Measurements from ENCODE around the gene COMMD7.

Gene COMMD7

GRCh38 chr20:32674362-32674789, 68.9 kb downstream of the COMMD7 start:
- DNase-seq = peak; percentile 74

DNA sequence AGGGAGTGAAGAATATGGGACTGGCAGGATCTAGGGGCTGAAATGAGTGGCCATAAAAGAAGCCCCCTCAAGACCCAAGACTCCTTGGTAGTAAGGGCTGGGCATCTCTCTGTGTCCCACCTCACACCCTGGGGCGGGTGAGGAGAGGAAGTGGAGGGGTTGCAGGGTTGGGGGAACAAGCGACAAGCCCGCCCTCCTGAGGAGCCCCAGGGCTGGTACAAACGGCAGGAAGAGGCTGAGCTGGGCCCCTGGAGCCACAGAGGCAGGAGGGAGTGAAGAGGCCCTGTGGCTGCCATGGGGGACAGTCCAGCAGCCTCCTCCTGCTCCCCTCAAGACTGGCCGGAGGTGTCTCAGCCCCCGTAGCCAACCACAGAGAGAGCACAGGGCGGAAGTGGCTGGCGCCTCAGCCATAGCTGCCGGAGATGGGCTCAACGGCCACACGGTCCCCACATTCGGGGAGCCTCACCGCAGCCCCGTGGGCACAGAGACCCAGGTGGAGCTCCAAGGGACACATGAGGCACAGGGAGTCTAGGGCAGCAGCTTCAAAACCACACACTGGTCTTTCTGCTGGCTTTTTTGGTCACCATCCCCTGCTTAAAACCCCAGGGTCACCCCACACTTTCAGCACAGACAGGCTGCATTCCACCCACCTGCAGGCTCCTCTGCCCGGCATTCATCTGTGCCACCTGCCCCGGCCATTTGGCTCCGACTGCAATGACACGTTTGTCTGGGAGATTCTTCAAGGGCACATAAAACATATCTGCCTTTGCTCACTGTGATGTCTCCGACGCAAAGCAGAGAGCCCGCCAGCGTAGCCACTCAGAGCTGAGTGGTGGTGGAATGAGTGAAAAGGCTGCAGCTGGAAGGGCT, 70.0 kb downstream of the COMMD7 start:
- peak; percentile 19 for DNase-seq

DNA sequence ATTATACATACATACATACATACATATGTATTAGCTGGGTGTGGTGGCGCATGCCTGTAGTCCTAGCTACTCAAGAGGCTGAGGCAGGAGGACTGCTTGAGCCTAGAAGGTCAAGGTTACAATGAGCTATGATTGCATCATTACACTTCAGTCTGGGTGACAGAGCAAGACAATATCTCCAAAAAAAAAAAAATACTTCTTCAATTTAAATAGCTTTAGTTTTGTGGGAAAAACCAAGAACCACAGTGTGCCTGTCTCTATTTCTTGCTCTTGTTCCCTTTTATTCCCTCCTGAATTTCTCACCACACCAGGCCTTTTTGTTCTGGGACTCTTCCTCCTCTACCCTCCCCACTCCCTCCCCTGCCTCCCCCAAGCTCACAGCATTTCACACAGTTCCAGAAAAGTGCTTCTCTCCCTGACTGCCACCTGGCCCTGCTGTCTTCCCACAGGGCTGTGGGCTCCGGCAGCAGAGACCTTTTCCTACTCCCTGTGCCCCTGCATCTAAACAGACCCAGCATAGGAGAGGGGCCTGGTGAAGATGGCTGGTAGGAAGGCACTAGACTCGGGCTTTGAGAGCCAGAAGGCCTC, 70.8 kb downstream of the COMMD7 start:
- DNase-seq = no peak

DNA sequence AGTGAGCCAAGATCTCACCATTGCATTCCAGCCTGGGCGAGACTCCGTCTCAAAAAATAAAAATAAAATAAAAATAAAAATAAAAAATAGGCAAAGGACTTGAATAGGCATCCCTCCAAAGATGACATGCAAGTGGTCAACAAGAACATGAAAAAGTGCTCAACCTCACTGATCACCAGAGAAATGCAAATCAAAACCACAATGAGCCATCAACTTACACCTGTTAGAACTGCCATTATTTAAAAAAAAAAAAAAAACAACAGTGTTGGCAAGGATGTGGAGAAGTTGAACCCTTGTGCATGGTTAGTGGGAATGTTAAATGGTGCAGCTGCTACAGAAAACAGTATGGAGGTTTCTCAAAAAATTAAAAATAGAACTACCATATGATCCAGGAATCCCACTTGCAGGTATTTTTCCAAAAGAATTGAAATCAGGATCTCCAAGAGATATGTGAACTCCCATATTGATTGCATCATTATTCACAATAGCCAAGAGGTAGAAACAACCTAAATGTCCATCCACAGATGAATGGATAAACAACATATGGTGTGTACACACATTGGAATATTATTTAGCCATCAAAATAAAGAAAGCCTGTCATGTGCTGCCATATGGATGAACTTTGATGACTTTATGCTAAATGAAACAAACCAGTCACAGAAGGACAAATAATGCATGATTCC, 72.4 kb downstream of the COMMD7 start:
- no peak for DNase-seq

DNA sequence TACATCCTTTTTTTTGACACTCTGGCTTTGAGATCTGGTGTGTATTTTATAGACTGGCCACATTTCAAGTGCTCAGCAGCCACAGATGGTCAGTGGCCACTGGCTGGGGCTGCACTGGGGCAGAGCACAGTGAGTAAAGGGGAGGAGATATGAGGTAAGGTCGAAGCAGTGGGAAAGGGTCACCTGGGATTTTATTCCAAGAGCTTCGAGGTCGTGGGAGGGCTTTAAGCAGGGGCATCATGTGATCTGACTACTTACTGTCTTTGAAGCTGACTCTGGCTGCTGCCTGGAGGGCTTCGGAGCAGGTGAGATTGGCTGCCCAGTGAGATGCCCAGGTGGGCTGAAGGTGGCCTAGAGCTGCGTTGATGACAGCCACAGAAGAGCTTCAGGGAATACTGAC, 76.2 kb downstream of the COMMD7 start:
- no peak for DNase-seq

DNA sequence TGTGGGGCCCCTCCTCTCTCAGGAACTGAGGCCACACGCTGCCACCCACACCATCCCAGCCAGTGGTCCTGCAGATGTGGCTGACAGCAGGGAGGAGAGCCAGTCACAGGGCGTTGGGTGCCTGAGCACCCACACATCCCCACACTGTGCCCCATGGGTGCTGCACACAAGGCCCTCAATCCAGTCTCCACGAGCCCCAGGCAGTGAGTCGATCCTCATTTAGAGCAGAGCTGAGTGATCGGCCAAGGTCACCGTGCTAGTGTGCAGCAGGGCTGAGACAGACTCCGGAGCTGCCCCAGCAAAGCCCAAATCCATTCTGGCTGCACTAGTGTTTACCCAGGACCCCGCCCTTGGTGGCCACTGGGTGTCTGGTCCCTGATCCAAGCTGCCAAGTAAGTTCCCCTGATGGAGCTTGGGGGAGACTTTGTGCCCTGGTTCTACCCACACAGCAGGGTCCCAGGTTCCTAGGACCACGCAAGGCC, 78.5 kb downstream of the COMMD7 start:
- DNase-seq = no peak

- no peak for DNase-seq
These were observed 79.1 kb downstream of the COMMD7 start for GRCh38 chr20:32664012-32664677.

DNA sequence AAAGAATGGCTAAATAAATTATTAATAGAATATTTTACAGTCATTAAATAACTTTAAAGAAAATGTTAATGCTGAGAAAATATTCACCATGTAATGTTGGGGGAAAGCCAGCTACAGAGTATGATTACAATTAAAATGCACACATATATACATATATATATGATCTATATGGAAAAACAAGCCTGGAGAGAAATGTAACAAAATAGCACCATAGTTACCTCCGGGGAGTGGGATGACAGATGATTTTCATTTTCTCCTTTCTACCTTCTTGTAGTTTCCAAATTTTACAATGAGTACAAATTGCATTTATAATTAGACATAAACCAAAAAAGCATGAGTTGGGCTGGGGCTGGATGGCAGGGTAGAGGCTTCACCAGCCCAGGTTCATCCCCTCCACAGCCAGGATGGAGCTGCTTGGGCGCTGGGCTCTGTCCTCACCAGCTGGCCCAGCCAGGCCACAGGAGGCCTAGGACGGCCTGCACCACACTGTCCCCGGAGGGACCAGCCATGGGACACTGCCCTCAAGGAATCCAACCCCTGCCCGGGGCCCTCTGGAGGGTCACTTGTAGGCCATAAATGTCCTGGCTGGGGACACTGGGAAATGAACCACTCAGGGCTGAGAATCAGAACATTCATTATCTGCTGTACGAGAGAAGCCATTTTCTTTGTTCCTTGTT, 79.8 kb downstream of the COMMD7 start:
- DNase-seq = no peak

DNA sequence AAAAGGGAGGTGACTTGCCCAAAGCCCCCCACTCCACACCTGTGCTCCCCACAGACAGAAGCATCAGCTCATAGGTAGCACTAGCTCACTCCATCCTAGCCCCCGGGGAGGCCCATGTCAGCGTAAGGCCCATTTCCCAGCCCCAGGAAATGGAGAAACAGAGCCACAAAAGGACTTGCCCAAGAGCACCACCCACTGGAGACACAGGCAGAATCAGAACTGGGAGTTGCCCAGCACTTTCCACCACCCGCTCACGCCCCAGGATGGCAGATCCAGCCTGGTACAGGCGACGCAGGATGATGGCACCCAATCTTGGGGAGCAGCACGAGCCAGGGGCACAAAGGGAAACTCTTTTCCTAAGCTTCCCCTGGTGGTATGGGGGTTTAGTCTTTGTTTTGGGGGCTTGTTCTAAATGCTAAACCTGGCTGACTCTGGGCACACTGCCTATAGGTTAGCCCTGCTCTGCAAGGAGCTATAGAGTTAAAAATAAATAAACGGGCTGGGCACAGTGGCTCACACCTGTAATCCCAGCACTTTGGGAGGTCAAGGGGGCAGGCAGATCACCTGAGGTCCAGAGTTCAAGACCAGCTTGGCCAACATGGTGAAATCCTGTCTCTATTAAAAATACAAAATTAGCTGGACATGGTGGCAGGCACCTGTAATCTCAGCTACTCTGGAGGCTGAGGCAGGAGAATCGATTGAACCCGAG, 81.3 kb downstream of the COMMD7 start:
- no peak for DNase-seq

DNA sequence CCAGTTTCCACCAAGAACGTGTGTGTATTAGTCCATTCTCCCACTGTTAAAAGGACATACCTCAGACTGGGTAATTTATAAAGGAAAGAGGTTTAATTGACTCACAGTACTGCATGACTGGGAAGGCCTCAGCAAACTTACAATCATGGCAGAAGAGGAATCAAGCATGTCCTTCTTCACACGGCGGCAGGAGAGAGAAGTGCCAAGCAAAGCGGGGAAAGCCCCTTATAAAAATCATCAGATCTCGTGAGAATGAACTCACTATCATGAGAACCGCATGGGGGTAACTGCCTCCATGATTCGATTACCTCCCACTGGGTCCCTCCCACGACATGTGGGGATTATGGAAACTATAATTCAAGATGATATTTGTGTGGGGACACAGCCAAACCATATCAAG, 82.6 kb downstream of the COMMD7 start:
- DNase-seq = no peak

DNA sequence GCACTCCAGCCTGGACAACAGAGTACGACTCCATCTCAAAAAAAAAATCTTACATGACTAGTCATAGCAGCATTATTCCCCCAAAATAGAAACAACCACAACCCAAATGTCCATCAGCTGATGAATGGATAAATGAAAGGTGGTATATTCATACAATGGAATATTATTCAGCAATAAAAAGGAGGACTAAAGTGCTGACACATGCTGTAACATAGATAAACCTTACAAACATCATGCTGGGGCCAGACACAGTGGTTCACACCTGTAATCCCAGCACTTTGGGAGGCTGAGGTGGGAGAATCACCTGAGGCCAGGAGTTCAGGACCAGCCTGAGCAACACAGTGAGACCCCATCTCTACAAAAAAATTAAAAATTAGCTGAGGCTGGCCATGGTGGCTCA, 86.4 kb downstream of the COMMD7 start:
- DNase-seq = no peak

GRCh38 chr20:32655903-32656512, 87.3 kb downstream of the COMMD7 start:
- no peak for DNase-seq

DNA sequence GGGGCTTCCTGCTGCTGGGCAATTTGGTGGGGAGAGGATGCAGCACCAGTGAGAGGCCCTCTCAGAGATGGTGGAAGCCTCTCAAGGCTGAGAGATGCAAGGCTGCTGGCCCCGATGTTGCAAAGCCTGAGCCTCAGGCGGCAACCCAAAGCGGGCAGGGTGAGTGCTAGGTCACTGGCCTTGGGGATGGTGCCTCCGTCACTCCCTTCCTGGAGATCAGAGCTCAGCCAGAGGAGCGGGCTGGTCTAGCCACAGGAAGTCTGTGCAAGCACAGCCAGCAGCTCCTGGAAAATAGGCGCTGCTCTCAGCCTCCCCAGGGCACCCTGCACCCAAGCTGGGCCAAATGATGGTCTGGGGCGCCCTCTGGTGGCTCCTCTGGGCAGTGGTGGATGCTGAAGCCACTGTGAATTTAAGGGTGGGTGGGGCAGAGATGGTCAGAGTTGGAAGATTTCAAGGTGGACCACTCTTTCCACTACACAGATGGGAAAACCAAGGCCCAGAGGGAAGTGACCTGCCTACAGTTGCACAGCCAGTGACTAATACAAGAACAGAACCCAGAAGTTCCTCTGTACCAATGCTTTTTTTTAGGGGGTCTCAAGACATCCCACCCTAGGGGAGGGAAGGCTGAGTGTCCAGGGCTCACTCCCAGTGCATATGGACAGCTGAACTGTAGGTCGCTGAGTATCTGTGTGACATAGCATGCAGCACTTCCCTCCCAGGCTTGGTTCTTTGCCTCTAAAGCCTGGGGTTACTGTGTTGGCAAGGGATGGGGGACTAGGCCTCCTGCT, 90.3 kb downstream of the COMMD7 start:
- peak; percentile 86 for DNase-seq
